Measurements from ENCODE around the gene KCP. TPM values are rescaled to one million over a fixed set of nuclear protein-coding genes. Genes with fewer than 3 reads are reported as not detected.

The KCP gene
- total RNA-seq, 1 experiment from 2014 or later: 2.7 TPM

- ATAC-seq: no peak
- TF ChIP-seq RELA (CRISPR knock-in tag; IDR thresholded peaks at IDR 0.05; ENCODE audit: borderline replicate concordance) (no peak), E2F1 (CRISPR knock-in tag; IDR thresholded peaks at IDR 0.05) (no peak), NFYB (CRISPR knock-in tag; conservative IDR thresholded peaks at IDR 0.05; ENCODE audit: low read depth) (no peak)
- H3K27me3 Mint-ChIP-seq (ENCODE audit: low read depth): peaks cover 64% of the 10 kb centered on the region
- H3K4me1 Mint-ChIP-seq: peaks cover 11% of the 10 kb centered on the region
- ChIA-PET CTCF (interaction anchor here (1.5 kb wide), 1 partner anchor 12 kb away, joined by 10 read pairs; no protein-coding TSS in a partner anchor), POLR2A (no interaction called here)
- DNase-seq (ENCODE audit: low spot score): no peak
- H3K9me3 Mint-ChIP-seq: no peaks in the 10 kb centered on the region
- H3K36me3 Mint-ChIP-seq: no peaks in the 10 kb centered on the region
- H3K4me3 Mint-ChIP-seq: no peak overlapping the region
- H3K27ac Mint-ChIP-seq: no peak overlapping the region
These were observed 24.8 kb upstream of the KCP start for GRCh38 chr7:128935342-128935730.

GRCh38 chr7:128934361-128935341 lies 24.1 kb upstream of the KCP start:
- ChIA-PET CTCF (interaction anchor here (0.7 to 2.1 kb wide), 3 partner anchors 13 to 24 kb away, joined by 3 to 10 read pairs (median 9); partner anchors contain the start of gene KCP), POLR2A (no interaction called here)
- Mint-ChIP-seq H3K27ac (no peak overlapping the region), H3K36me3 (no peaks in the 10 kb centered on the region), H3K27me3 (ENCODE audit: low read depth) (peaks cover 57% of the 10 kb centered on the region), H3K4me1 (peaks cover 11% of the 10 kb centered on the region), H3K4me3 (no peak overlapping the region), H3K9me3 (no peaks in the 10 kb centered on the region)
- DNase-seq (ENCODE audit: low spot score): no peak
- ATAC-seq: no peak
- TF ChIP-seq GTF2I (CRISPR knock-in tag; conservative IDR thresholded peaks at IDR 0.05) (no peak), AR (CRISPR knock-in tag; IDR thresholded peaks at IDR 0.05) (no peak), ZSCAN18 (CRISPR knock-in tag; IDR thresholded peaks at IDR 0.05) (no peak), HMGA2 (CRISPR knock-in tag; IDR thresholded peaks at IDR 0.05) (no peak), TCF7 (CRISPR knock-in tag; IDR thresholded peaks at IDR 0.05; ENCODE audit: low read depth) (no peak), ZNF317 (CRISPR knock-in tag; IDR thresholded peaks at IDR 0.05; ENCODE audit: borderline replicate concordance, low read depth) (no peak), PREB (CRISPR knock-in tag; IDR thresholded peaks at IDR 0.05; ENCODE audit: borderline replicate concordance) (no peak), NFYB (CRISPR knock-in tag; conservative IDR thresholded peaks at IDR 0.05; ENCODE audit: low read depth) (no peak), ETV6 (CRISPR knock-in tag; IDR thresholded peaks at IDR 0.05) (no peak), ZNF263 (CRISPR knock-in tag; IDR thresholded peaks at IDR 0.05; ENCODE audit: low read depth) (no peak), SMAD4 (CRISPR knock-in tag; IDR thresholded peaks at IDR 0.05) (no peak), HMGXB4 (CRISPR knock-in tag; IDR thresholded peaks at IDR 0.05) (no peak), ZNF396 (CRISPR knock-in tag; IDR thresholded peaks at IDR 0.05; ENCODE audit: borderline replicate concordance) (no peak), ZBTB43 (CRISPR knock-in tag; IDR thresholded peaks at IDR 0.05) (no peak), PRRX2 (CRISPR knock-in tag; IDR thresholded peaks at IDR 0.05) (no peak), FOXP1 (CRISPR knock-in tag; IDR thresholded peaks at IDR 0.05; ENCODE audit: borderline replicate concordance) (no peak), ZNF281 (CRISPR knock-in tag; IDR thresholded peaks at IDR 0.05) (no peak), ATF3 (CRISPR knock-in tag; conservative IDR thresholded peaks at IDR 0.05) (no peak)
